Measurements from ENCODE around the gene AURKB.
"Not testable (repeated sequence)": the region's sequence is repeated elsewhere in the genome, so short reads cannot be mapped to it uniquely, and the experiment has no call there.

AURKB gene

GRCh38 chr17:8225813-8226535 lies 15.6 kb upstream of the AURKB start:
- FAIRE-seq: no peak

GRCh38 chr17:8224891-8225812 lies 14.8 kb upstream of the AURKB start:
- DNase-seq (ENCODE audit: low spot score) (no peak), FAIRE-seq (no peak)

More at GRCh38 chr17:8225813-8226535, 15.6 kb upstream of the AURKB start:
- peak; percentile 13 for DNase-seq (ENCODE audit: low spot score)

DNA sequence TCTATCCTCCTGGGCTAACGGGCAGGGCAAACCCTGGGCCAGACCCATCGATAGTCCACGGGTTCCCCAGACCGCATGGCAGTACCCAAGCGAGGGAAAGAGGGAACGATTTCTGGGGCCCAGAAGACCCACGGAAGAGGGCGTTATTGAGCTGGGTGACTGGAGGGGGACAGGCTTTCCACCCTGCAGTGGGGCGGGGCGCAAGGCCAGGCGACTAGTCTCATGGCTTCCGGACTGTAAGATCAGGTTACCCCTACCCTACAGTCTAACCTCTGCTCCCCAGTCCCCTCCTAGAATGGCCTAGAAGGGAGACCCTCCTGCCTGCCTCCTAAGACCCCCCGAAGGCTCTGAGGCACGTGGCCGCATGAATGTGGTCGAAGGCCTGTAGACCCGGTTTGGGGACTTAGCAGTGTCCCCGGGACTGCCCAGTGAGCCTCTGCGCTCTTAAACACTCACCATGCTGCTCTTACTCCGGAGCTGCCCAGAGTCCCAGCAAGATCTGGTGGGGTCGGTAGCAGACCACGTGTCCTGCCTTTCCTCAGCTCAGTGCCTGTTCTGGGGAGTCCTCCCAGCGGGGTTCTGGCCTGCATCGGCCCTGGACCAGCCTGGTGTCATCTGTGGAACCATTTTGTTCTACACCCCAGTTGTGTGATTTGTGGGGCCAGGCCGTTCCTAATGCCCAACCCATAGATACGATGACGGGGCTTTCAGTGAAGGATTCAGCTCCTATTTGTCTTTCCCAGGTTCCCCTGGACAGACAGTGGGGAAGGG lies 13.2 kb upstream of the AURKB start:
- DNase-seq (ENCODE audit: low spot score) (peak; percentile 20), FAIRE-seq (no peak)

DNA sequence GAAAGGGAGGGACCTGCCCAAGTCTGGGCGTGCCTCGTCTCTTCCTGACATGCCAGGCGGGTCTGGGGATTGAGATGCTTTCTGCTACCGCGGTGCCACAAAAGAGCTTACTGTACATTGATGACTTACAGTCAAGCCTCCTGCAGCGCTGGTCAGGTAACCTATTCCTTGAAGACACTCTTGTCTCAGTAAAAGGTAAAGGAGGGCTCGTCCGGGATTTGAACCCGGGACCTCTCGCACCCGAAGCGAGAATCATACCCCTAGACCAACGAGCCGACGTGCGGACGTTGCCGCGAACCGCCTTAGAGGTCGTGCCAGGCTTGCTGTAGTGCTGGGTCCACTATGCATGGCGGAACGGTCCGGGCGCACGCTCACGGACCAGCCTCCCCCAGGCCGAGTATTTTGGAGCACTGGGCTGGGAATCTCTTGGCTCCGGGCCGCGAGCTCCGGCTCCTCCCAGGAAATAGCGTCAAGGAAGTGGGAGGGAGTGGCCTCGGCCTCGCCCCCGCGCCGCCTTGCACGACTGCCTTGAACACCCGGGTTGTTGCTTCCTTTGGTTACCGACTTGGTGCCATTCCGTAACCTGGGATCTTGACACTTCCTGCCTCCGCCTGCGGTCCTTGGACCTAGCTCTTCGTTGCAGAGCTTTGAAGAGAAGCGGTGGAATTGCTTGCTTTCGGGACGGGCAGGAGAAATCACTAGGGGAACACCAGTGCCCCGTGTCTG lies 12.4 kb upstream of the AURKB start:
- DNase-seq (ENCODE audit: low spot score) (peak; percentile 69), FAIRE-seq (no peak)

GRCh38 chr17:8222380-8222629 lies 11.9 kb upstream of the AURKB start:
- no peak for FAIRE-seq

DNA sequence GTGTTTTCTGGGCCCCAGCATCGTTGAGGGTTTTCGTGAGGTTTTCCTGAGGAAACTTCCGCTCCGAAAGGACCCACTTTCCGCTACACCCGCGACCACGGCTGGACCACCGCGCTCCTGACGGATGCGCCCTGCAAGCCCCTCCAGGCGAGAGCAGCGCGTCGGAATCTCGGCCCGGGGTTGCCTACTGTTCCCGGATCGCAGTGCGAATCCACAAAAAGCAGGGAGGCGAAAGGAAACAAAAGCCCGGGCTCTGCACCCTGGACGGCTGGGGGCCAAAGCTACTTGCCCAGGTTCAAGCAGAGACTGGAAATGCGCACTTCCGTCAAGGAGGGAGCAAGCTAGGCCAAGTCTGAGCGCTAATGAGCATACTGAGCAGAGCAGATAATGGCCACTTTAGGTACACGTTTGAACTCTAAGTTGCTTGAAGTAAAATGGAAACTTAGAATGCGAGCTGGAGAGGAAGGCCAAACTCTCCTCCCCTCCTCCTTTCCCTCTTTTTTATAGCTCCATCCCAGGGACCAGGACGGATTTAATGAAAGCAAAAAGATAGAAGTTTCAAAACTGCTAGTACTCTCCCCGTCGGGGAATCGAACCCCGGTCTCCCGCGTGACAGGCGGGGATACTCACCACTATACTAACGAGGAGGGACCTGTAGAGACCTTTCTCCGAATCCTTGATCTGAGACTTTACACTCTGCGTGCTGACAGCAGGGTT lies 11.4 kb upstream of the AURKB start:
- no peak for FAIRE-seq

More at GRCh38 chr17:8222380-8222629, 11.9 kb upstream of the AURKB start:
- DNase-seq (ENCODE audit: low spot score): no peak

GRCh38 chr17:8220783-8221662 lies 10.6 kb upstream of the AURKB start:
- DNase-seq (ENCODE audit: low spot score): peak; percentile 65
- FAIRE-seq: no peak

More for the DNA sequence above, 11.4 kb upstream of the AURKB start:
- DNase-seq (ENCODE audit: low spot score): peak; percentile 32

DNA sequence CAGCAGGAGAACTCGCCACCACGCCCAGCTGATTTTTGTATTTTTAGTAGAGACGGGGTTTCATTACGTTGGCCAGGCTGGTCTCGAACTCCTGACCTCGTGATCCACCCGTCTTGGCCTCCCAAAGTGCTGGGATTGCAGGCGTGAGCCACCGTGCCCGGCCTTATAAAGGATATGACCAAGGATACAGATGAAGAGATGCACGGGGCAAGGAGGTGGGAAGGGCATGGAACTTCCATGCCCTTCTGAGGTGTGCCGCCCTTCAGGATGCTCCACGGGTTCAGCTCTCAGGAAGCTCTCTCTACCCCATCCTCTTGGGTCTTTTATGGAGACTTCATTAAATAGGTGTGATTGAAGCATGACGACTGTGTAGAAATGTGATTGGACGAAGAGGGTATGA lies 3.6 kb upstream of the AURKB start:
- DNase-seq (ENCODE audit: low spot score); FAIRE-seq: not testable (repeated sequence)

DNA sequence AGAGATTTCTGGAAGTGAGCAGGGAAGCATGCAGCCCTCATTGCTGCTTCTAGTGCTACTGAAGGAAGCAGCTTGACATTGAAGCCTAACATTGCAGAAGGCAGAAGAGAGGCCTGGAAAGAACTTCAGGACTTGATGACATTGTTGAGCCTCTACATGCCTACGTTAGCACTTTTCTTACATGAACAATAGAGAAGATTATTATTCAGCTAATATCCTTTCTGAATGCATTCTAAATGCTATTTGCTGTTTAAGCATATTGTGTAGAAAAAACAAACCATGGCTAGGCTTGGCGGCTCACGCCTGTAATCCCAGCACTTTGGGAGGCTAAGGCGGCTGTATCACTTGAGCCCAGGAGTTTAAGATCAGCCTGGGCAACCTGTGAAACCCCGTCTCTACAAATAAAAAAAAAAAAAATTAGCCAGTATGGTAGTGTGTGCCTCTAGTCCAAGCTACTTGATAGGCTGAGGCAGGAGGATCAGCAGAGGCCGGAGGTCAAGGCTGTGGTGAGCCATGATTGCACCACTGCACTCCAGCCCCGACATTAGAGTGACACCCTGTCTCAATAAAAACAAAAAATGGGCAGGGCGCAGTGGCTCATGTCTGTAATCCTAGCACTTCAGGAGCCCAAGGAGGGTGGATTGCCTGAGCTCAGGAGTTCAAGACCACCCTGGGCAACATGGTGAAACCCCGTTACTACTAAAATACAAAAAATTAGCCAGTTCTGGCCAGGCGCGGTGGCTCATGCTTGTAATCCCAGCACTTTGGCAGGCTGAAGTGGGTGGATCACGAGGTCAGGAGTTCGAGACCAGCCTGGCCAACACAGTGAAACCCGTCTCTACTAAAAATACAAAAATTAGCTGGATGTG lies 2.2 kb upstream of the AURKB start:
- DNase-seq (ENCODE audit: low spot score) (no peak), FAIRE-seq (no peak)

DNA sequence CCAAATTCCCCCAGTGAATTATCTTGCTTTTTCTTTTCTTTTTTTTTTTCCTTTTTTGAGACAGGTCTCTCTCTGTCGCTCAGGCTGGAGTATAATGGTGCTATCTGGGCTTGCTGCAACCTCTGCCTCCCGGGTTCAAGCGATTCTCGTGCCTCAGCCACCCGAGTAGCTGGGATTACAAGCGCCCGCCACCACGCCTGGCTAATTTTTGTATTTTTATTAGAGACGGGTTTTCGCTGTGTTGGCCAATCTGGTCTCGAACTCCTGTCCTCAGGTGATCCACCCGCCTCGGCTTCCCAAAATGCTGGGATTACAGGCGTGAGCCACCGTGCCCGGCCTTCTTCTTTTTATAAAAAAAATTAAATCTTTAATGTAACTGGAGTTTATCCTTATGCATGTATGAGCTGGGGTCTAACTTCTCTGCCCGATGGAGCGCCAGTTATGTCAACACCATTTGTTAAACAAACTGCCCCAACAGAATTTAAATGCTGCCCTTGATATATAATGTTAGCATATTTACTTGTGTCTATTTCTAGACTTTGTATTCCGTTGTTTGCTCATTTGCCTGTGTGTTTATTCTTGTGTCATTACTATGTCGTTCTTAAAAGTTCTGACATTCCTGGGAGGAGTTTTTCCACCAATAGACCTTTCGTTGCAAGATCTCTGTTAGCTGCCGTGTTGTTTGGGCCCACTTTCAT lies 535 bp upstream of the AURKB start:
- DNase-seq (ENCODE audit: low spot score): no peak
- no peak for FAIRE-seq

DNA sequence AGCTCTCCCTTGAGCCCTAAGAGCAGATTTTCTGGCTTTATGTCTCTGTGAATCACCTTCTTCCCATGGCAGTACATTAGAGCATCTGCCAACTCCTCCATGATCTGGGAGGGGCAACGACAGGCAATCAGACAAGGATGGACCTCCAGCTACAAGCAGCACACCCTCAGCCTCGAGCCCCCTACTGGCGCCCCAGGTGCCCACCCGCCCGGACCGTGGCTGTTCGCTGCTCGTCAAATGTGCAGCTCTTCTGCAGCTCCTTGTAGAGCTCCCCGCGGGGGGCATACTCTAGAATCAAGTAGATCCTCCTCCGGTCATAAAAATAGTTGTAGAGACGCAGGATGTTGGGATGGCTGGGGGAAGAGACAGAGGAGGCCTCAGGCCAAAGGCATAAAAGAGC lies 3.8 kb downstream of the AURKB start:
- FAIRE-seq: no peak
- no peak for DNase-seq (ENCODE audit: low spot score)

- no peak for DNase-seq (ENCODE audit: low spot score)
- FAIRE-seq: no peak
These were observed 5.4 kb downstream of the AURKB start for GRCh38 chr17:8204761-8205555.

DNA sequence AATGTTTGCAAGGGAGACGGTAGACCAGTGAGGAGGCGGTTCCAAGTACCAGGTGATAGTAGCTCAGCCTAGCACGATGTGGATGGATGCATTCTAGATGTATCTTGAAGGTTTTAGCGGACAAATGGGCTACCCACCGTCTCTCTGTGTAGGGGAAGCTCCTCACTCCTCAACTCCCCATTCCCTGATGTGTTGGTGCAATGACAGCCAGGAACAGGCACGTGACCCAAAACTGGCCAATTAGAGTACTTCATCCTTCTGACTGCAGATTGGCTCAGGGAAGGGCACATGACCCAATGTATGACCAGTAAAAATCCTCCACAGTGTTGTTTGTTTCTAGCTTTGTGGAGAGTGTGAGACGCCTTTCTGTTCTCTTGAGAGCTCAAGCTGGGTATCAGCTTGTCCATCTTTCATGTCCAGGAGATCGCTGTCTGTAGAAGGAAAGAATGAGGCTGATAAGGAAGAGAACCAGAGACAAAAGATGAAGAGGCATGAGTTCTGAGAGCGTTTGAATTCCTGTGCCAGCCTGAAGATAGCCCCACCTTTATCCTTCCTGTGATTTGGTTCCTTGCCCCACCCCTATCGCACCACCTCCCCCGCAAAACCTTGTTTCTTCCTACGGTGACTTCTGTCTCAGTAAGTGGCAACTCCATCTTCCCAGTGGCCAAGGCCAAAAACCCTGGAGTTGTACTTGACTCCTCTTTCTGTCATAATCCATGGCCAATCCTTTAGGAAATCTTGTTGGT lies 18.1 kb downstream of the AURKB start:
- DNase-seq (ENCODE audit: low spot score) (no peak), FAIRE-seq (no peak)

DNA sequence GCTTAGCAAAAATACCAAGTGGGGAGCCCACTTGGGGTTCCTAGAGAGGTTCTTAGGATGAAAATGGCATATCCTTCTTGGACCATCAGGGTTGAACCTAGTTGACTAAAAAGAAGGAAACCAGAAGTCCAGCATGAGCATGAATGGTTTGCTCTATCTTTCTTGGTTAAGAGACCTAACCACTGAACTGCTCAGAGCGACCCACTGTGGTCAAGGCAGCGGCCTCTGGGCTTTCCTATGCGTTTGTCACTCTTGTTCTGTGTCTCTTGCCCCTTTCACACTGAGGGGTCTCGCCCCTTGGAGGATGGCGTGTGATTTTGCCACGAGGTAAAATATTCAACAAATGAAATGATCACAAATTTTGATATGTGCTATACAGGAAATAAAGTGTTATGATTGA lies 19.9 kb downstream of the AURKB start:
- no peak for DNase-seq (ENCODE audit: low spot score)
- no peak for FAIRE-seq

DNA sequence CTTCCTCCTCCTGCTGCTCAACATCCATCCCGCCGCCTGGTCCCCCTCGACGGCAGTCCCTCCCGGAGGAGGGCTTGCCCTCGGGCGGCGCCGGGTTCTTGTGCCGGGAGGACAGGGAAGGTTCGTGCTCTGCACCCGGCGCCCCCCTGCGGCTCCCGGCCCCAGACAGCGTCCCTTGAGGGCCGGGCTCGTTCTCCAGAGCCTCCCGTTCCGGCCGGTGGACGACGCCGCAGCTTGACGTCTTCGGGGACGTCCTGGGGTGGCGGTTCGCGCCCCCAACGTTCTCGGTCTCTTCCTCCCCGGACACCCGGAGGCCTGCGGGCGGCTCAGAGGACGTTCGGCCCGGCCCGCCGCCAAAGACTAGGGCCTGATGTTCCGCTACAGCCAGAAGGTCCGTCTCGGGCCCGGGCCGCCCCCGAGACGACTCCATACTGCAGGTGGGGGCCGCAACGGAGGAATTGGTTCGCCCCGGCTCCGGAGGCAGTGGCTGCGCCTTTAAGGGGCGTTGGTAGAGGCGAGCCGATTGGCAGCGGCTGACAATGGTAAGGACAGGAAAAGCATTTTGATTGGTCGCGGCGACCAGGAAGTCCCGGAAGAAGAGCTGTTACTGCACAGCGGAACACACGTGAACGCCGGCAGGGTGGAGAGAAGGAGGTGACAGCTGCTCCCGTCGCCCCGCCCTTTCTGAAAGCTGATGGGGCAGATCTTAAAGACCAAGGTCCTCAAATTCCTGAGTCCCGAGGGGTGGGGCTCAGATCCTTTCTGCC lies 20.5 kb downstream of the AURKB start, which contains the start of gene BORCS6:
BORCS6 (minus strand) TSS at position 470 of the 767 bp plus-strand sequence; CDS start at position 430, 40 bp downstream.
- DNase-seq (ENCODE audit: low spot score): peak; percentile 89
- FAIRE-seq: no peak
